Measurements from ENCODE around the gene BGLAP.
A peak's percentile ranks its signal among the peaks of the same experiment; 100 is the strongest.
"Not testable (repeated sequence)": the region's sequence is repeated elsewhere in the genome, so short reads cannot be mapped to it uniquely, and the experiment has no call there.

The BGLAP gene

GRCh38 chr1:156241926-156242325 is at the start of gene BGLAP:
Gene BGLAP, plus strand, starts transcription at chr1:156242184. Its CDS starts 48 bp downstream, at chr1:156242232.
- DNase-seq = no peak

GRCh38 chr1:156193208-156193487 is 48.8 kb upstream of the BGLAP start:
- DNase-seq = no peak

GRCh38 chr1:156193488-156194299 is 48.3 kb upstream of the BGLAP start, which contains the start of gene SLC25A44:
Gene SLC25A44, plus strand, starts transcription at chr1:156194104. Its CDS starts 5,744 bp downstream, at chr1:156199848.
- peak; percentile 100 for DNase-seq

GRCh38 chr1:156194300-156194652 is 47.7 kb upstream of the BGLAP start:
- peak; percentile 45 for DNase-seq

- peak; percentile 25 for DNase-seq
These were observed 46.1 kb upstream of the BGLAP start for GRCh38 chr1:156195853-156196252.

- no peak for DNase-seq
These were observed 45.5 kb upstream of the BGLAP start for GRCh38 chr1:156196445-156196844.

GRCh38 chr1:156198831-156199349 is 43.1 kb upstream of the BGLAP start:
- DNase-seq = no peak

GRCh38 chr1:156200044-156200443 is 41.9 kb upstream of the BGLAP start:
- no peak for DNase-seq

- no peak for DNase-seq
These were observed 38.7 kb upstream of the BGLAP start for GRCh38 chr1:156203331-156203730.

- no peak for DNase-seq
These were observed 37.3 kb upstream of the BGLAP start for GRCh38 chr1:156204686-156205085.

GRCh38 chr1:156211243-156211642 is 30.7 kb upstream of the BGLAP start:
- DNase-seq = no peak

- DNase-seq = no peak
These were observed 29.9 kb upstream of the BGLAP start for GRCh38 chr1:156212130-156212529.

- DNase-seq = peak; percentile 99
These were observed 28.9 kb upstream of the BGLAP start, which contains the start of gene PMF1 for GRCh38 chr1:156212833-156213643. Gene PMF1, plus strand, starts transcription at chr1:156213007. Its CDS starts 9 bp downstream, at chr1:156213016.

GRCh38 chr1:156213644-156213966 is 28.4 kb upstream of the BGLAP start:
- DNase-seq = no peak

GRCh38 chr1:156214024-156214748 is 27.8 kb upstream of the BGLAP start:
- DNase-seq = peak; percentile 23

GRCh38 chr1:156216361-156217086 is 25.5 kb upstream of the BGLAP start:
- DNase-seq = not testable (repeated sequence)

- no peak for DNase-seq
These were observed 24.1 kb upstream of the BGLAP start for GRCh38 chr1:156217871-156218270.

- no peak for DNase-seq
These were observed 21.8 kb upstream of the BGLAP start for GRCh38 chr1:156220226-156220625.

- no peak for DNase-seq
These were observed 19.8 kb upstream of the BGLAP start for GRCh38 chr1:156221986-156222692.

- no peak for DNase-seq
These were observed 16.3 kb upstream of the BGLAP start for GRCh38 chr1:156225677-156226014.

GRCh38 chr1:156226116-156226538 is 15.9 kb upstream of the BGLAP start:
- DNase-seq = no peak

- no peak for DNase-seq
These were observed 15.2 kb upstream of the BGLAP start for GRCh38 chr1:156226782-156227181.
